HepG2 (cell line): ENCODE data around the gene PWP2.
"Not testable (repeated sequence)": the region's sequence is repeated elsewhere in the genome, so short reads cannot be mapped to it uniquely, and the experiment has no call there.

Source experiments
- ASH2L ChIP-seq: fragments of 300-600, 200-600 bp; sonication (generic); IDR thresholded peaks from 2 replicates; pipeline ENCODE4 v1.7.0; 2017; ENCODE audit warnings: low read depth, mild to moderate bottlenecking, moderate library complexity, mixed read lengths, low read length; ENCODE audit not compliant: insufficient read length
- ATF3 ChIP-seq: sonication (generic); formaldehyde crosslinking; IDR thresholded peaks from 2 replicates; pipeline ENCODE4 v1.4.0; 2020; ENCODE audit warnings: missing genetic modification reagents
- BHLHE40 ChIP-seq: IDR thresholded peaks from 2 replicates; pipeline ENCODE4 v1.6.1; 2011; ENCODE audit warnings: low read length, improper control_type of control experiment
- ESRRA ChIP-seq: sonication (generic); formaldehyde crosslinking; IDR thresholded peaks from 2 replicates; pipeline ENCODE4 v1.5.1; 2020; ENCODE audit warnings: mild to moderate bottlenecking, low read depth, missing genetic modification reagents
- GABPA ChIP-seq, 2 experiments: IDR thresholded peaks; 2 replicates each; pipeline ENCODE4 v1.6.1; 2011 to 2016; ENCODE audit warnings: low read depth in 2 of 2, low read length in 1 of 2, missing biosample characterization in 1 of 2, missing genetic modification characterization in 1 of 2
- KDM3A ChIP-seq: IDR thresholded peaks from 2 replicates; pipeline ENCODE4 v1.6.1; 2018; ENCODE audit warnings: low read depth, missing compliant biosample characterization
- NFKB2 ChIP-seq: sonication (generic); formaldehyde crosslinking; IDR thresholded peaks from 2 replicates; pipeline ENCODE4 v1.4.0; 2020; ENCODE audit warnings: missing genetic modification reagents, borderline replicate concordance
- NFYC ChIP-seq: IDR thresholded peaks from 2 replicates; pipeline ENCODE4 v1.6.1; 2016; ENCODE audit warnings: missing genetic modification reagents, missing compliant biosample characterization
- POLR2AphosphoS5 ChIP-seq: IDR thresholded peaks from 2 replicates; pipeline ENCODE4 v1.6.1; 2012; ENCODE audit warnings: low read depth, low read length
- SP4 ChIP-seq: sonication (generic); formaldehyde crosslinking; IDR thresholded peaks from 2 replicates; pipeline ENCODE4 v1.8.1; 2023; ENCODE audit warnings: mild to moderate bottlenecking, missing genetic modification reagents
- TCF7 ChIP-seq: sonication (generic); IDR thresholded peaks from 2 replicates; pipeline ENCODE4 v1.6.1; 2016; ENCODE audit warnings: antibody characterized with exemption, low read depth
- ZBTB33 ChIP-seq: sonication (generic); formaldehyde crosslinking; IDR thresholded peaks from 2 replicates; pipeline ENCODE4 v1.4.0; 2020; ENCODE audit warnings: missing genetic modification reagents
- ZNF543 ChIP-seq: sonication (generic); formaldehyde crosslinking; IDR thresholded peaks from 2 replicates; pipeline ENCODE4 v1.4.0; 2020; ENCODE audit warnings: mild to moderate bottlenecking, missing genetic modification reagents

GRCh38 chr21:44134732-44135131, 27.5 kb downstream of the PWP2 start:
- not testable (repeated sequence) for TF ChIP-seq SP4; ZBTB33 (CRISPR knock-in tag); NFKB2 (CRISPR knock-in tag); ASH2L; BHLHE40; NFYC (CRISPR knock-in tag); ATF3 (CRISPR knock-in tag); ESRRA (CRISPR knock-in tag); KDM3A (CRISPR knock-in tag); ZNF543; TCF7; GABPA (IDR thresholded peaks at IDR 0.05; ENCODE audit: low read depth, low read length); GABPA (CRISPR knock-in tag; IDR thresholded peaks at IDR 0.05; ENCODE audit: low read depth); POLR2AphosphoS5
